KBM-7 (cell line): ENCODE results near the gene ELK1.
"Not testable (repeated sequence)": the region's sequence is repeated elsewhere in the genome, so short reads cannot be mapped to it uniquely, and the experiment has no call there.

Experiments used
- DNase-seq: peaks from one replicate; pipeline ENCODE4 v3.0.0-alpha.2; 2015
- in situ Hi-C: fragments of 300-500 bp; cut with MboI; formaldehyde crosslinking; loops from 2 replicates; pipeline ENCODE4 v1.14.3; 2020; ENCODE audit warnings: low sequenced_read_pairs, low pct_unique_long_range_greater_than_20kb, mixed read lengths

The ELK1 gene, protein sequence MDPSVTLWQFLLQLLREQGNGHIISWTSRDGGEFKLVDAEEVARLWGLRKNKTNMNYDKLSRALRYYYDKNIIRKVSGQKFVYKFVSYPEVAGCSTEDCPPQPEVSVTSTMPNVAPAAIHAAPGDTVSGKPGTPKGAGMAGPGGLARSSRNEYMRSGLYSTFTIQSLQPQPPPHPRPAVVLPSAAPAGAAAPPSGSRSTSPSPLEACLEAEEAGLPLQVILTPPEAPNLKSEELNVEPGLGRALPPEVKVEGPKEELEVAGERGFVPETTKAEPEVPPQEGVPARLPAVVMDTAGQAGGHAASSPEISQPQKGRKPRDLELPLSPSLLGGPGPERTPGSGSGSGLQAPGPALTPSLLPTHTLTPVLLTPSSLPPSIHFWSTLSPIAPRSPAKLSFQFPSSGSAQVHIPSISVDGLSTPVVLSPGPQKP

DNA sequence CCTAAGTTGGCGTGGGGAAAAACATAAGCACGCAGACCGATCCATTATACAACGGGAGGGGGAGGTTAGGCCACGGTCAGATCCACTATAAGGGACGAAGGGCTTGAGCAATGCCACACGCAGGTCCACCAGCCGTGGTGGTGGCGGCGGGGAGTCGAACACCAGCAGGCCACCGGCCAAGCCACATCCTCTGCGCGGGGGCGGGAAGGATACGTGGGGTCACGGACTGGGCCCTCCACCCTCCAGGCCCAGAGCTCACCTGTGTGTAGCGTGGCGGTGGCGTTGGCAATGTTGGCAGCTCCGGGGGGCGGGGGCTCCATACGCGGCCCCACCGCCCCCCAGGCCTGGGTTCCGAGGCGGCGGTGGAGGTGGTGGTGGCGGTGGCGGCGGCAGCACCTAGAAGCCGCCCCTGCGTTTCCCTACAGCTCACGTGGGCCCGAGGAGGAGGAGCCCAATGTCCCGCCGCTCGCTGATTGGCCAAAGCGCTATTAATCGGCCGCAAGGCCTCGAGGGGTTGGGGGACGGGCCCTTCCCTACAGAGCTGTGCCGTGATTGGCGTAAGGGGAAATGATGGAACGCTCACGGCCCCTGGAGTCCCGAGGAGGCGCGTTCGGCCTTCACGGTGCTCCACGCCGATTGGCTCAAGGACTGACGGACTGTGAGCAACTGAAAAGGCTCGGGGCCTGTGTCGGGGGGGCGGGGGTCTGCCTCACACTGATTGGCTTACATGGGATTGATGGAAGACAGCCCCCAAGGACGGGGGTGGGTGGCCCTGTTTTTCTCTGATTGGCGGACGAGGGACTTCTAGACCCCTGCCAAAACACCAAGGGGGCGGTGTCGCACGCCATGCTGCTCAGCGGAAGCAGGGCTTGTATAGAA, at the start of gene ELK1:
TSS of gene ELK1 (minus strand) at position 400 of the 879 bp plus-strand sequence. CDS start 9,122 bp downstream, outside the sequence.
- in situ Hi-C loops: no loop called here
- DNase-seq: peak; percentile 100

DNA sequence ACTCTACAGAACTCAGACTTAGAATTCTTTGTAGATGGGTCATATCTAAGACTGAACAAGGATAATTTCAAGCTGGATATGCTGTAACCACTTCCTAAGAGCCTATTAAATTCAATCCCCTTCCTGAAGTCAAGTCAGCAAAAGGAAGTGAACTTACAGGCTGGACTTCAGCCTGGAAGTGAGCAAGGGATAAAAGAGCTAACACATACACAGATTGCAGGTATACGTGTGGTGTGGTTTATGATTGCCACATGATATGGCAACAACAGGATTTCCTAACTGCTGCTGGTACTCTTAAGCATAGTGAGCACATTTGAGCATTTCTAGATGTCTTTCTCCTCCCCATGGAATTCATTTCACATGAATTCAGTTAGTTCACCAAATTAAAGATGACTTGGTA, 46.8 kb upstream of the ELK1 start:
- no peak for DNase-seq
- in situ Hi-C loops: no loop called here

DNA sequence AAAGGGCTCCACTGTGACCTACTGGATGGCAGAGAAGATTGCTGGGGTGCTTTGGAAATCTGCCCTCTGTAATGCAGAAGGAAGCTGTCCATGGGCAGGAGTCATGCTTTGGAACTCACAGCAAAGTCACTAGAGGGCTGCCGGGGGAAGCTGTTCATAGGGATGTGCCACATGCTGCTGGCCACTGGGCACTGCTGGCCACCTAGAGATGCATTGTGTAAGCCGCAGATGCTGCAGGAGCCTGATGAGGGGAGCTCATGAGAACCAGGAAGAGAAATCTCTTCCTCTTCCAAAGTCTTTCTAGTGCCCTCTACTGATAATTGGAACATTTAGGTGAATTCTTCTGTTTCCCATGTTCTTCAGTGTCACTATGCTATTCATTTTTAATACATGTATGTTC, 39.8 kb upstream of the ELK1 start:
- in situ Hi-C loops: no loop called here
- DNase-seq: no peak

DNA sequence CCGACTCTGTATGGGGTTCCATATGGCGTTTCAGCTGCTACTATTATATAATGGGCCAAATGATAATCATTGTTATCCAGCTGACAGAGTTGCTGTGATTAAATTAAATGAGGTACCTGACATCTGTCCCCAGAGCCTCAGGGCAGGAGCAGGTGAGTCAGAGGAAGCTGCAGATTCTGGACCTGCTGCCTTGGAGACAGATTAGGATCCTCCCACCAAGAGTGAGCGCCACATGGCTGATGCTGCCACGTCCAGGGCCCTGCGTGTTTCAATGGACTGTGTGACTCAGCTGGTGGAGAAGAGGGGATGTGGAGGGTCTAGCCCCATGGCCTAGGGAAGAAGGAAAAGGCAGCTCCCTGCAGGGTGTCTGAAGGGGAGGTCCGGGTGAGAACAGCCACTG, 36.9 kb upstream of the ELK1 start:
- DNase-seq: no peak
- in situ Hi-C loops: no loop called here

DNA sequence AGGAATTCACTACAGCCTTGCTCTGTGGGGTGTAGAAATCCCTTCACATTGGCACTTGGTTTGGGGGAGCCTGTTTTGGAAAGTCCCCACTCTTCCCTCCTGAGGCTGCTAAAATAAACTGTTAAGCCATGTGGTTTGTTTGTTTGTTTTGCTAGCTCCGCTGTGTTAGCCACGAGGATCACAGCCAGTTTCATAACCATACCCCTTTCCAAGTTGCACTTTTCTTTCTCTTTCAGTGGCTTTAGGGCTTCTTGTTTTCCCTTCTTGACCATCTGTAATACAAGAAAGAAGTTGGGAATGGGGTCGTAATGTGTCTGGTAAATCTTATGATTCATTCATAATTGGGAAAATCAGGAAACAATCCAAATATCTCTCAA, 33.5 kb upstream of the ELK1 start:
- in situ Hi-C loops: no loop called here
- no peak for DNase-seq

DNA sequence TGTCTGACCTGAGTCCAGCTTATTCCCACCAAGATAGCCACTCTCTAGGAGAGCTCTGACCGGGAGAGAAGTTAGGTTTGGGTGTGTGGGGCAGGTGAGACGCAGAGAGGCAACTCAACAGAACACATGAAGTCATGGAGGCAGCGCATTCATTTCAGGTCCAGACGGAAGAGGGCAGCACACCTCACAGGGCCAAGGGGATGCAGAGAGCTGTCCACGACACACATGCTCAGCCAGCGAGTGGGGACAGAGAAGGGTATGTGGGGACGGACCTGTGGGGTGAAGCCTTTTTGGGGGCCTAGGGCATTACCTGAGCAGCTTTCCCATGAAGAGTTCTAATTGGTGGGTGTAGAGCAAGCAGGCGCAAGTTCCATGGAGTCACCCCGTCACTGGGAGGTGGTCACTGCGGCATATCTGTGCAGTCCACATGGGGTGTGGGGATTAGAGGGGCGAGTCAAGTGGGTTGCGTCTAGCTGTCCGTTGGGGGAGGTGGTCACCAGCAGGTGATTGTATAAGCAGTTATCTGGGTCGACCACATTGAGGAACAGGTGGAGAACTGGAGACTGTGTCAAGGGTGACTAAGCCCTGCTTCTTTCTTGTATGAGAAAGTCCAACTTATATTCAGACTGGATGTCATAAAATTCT, 32.9 kb upstream of the ELK1 start:
- no peak for DNase-seq
- in situ Hi-C loops: no loop called here

DNA sequence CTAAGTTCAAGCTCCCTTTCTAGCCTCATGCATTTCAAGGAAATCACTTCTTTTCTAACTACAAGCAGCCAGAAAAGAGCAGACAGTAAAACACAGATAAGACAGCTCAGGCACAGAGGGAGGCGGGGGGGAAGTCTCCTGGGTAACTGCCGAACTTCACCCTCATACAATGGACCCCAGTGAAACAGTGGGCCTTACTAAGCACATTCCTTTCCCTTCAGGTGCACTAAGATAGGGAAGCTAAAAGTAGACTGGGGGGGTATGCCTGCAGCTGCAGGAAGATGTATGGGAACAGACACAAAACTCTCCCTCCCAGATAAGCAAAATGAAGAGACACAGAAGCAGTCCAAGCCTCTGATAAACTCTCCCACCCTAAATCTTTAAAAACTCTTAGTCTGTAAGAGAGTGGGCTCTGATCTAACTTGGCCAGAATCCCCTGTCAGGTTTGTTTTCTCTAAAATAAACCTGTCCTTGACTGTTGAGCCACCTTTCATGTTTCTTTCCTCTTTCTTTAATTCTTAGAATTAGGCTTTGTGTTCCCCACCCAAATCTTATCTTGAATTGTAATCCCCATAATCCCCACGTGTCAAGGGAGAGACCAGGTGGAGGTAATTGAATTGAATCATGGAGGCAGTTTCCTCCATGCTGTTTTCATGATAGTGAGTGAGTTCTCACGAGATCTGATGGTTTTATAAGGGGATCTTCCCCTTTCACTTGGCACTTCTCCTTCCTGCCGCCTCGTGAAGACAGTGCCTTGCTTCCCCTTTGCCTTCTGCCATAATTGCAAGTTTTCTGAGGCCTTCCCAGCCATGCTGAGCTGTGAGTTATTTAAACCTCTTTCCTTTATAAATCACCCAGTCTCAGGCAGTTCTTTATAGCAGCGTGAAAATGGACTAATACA, 25.8 kb upstream of the ELK1 start:
- peak; percentile 83 for DNase-seq
- in situ Hi-C loops: not testable (repeated sequence)

DNA sequence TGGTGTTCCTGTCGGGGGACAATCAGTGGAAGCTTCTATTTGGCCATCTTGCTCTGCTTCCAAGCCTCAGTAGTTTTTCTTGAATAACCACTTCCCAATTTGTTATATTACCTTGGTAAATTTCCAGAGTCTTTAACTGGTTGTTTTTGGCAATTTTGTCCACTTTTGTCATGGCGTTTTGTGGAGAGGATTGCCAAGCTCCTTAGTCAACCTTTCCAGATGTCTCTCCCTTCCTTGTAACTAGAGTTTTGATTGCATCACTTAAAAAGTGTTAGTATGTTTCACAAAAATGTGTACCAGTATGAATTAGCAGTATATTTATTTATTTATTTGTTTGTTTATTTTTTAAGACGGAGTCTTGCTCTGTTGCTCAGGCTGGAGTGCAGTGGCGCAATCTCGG, 24.4 kb upstream of the ELK1 start:
- no peak for DNase-seq
- in situ Hi-C loops: no loop called here

DNA sequence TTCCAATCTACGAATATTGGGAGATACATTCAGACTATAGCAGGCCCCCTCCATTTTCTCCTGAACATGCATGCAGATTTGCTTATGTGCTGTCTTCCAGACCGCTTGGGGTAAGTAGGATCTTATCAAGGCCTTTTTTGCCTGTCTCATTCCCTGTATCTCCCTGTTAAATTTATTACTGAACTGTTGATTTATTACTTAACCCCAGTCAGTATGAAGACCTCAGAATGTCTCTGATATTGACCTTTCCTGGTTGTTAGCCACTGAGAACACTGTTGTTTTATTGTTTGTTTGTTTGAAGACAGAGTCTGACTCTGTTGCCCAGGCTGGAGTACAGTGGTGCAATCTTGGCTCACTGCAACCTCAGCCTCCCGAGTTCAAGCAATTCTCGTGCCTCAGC, 15.4 kb upstream of the ELK1 start:
- DNase-seq, in situ Hi-C loops: not testable (repeated sequence)

DNA sequence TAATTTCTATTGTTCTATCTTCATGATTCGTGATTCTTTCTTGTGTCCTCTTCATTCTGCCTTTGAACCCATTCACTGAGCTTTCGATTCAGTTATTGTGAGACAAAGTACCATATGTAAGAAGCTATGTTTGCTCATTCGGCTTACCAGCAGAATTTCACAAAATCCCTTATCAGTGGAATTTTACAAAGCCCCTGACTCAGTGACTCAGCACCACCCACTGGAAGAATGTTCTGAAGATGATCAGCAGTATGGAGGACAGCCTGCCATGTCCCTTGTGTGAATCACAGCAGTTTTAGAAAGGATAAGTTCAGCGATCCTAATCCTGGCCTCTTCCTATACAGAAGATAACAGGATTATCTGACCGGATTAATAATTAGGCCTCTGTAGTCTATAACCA, 14.4 kb upstream of the ELK1 start:
- in situ Hi-C loops: no loop called here
- no peak for DNase-seq

DNA sequence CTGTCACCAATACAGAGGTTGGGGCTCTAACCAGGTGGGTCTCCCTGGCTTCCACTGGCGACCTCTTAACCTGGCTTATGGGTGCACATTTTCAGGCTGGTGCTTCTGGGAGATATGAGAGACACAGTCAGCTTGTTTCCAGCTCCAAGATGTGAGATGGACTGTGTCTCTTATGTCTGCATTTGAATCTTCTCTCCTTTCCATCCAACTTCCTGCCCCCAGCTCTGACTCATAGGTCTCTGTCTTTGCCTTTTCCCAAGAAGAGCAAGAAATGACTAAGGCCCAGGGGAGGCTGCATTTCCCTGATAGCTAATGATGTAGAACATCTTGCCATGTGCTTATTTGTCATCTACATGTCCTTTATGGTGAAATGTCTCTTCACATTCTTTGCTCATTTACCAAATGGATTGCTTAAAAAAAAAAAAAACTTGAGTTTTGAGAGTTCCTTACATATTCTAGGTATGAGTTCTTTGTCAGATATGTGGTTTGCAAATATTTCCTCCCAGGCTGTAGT, 11.8 kb upstream of the ELK1 start:
- DNase-seq: no peak

DNA sequence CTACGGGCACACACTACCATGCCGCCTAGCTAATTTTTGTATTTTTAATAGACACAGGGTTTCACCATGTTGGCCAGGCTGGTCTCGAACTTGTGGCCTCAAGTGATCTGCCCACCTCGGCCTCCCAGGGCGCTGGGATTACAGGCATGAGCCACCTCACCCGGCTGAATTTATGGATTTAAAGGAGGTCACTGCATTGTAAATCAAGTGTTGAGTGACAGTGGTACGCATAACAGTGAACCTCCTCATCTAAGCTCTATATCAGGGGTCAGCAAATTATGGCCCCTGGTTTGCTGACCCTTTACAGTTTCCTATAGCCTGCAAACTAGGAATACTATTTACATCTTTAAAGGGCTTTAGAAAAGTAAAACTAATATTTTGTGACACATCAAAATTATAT, 11.2 kb upstream of the ELK1 start:
- DNase-seq: no peak
- in situ Hi-C loops: no loop called here

More for the DNA sequence above, 11.8 kb upstream of the ELK1 start:
- in situ Hi-C loops: no loop called here

DNA sequence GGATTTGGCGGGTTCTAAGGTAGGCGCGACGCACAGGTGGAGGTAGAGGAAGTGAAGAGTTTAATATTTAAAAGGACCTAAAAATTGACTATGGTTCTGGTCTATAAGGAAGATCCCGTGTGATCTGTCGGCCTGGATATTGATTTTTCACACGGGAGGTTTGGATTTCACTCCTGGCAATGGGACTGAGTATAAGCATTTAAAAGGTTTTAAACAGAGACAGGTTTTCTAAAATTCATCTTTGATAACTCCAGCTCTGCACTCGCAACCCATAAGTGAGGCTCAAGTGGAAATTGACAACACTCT, 9.0 kb upstream of the ELK1 start:
- no peak for DNase-seq
- in situ Hi-C loops: no loop called here

DNA sequence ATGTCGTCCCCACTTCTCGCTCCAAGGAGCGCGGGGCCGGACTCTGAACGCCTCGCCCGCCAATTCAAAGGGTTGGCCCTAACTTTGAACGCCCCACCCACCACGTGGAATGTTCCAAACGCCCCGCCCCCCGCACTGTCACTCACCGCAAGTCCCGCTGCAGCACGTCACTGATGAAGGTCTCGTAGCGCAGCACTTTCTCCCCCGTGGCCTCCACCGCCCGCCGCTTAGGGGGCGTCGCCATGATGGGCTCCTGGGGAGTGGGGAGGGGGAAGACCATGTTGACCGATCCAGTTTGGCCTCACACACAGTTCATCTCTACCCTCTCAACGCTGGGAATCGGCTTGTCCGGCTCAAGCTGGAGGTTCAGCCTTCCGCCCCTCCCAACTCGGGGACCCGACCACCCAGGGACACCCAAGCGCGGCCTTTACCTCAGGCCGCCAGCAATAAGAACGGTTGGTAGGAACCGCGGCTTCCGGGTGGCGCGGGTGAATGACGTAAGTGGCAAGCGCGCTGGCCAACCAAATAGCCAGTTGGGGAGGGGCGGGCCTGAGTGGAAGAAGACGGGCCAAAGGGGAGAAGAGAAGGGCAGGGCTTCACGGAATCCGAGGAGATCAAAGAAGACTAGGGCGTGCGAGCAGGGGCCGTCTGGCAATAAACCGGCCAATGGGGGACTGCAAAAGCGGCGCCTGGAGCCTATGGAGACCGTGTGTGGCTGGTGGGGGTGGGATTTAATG, 8.5 kb upstream of the ELK1 start, which contains the start of gene UXT:
TSS of gene UXT (minus strand) at position 497 of the 737 bp plus-strand sequence. CDS start at position 244, 253 bp downstream.
- in situ Hi-C loops: no loop called here
- DNase-seq: peak; percentile 98

DNA sequence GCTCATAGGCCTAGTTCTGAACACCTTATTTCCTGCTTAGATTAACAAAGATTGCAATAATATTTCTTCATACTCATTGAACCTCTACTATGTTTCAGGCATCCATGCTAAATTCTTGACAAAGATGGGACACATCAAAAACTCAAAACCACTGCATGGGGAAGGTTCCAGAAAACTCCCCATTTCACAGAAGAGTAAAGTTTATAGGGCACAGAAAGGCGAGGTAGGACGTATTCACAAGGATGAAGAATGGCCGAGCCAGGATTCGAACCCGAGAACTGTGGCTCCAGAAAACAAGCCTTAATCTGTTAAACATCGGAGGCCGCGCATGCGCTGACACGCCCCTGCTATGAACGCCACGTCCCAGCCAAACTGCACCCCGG, 7.9 kb upstream of the ELK1 start:
- no peak for DNase-seq
- in situ Hi-C loops: no loop called here

DNA sequence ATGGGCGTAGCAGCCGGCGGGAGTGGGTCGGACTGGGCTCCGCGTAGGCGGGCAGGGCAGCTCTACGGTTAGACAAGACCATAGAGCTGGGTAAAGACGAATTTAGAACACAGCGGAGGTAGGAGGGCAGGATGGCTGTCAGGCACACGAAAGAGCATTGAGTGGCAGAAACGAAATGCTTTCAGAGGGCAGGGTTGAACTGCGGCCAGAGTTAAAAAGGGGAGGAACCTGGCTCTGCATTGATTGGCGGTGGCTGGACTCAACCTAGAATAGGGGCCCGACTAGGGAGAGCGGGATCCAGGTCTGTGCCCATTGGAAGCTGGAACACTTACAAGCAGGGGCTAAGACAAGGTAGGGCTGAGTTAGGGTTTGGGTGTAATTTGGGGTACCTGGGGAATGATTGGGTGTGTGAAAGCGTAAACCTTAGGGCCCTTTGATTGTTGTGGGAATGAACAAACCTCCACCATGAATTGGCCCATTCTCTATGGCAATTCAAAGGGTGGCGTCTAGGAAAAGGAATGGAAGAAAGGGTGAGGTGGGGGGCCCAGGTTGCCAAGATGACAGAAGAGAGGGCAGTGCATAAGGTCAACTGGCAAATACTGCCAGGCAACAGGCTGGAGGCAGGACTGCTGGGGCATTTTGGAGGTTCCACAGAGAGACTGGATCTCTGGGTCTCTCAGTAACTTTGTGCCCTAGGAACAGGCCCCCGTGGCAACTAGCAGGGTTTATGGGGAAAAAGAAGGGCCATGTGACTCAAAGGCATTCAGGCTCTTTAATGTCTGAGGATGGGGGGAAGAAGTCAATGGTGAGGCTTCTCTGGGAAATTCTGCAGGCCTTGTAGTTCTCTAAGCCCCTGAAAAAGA, 911 bp upstream of the ELK1 start:
- DNase-seq: no peak
- in situ Hi-C loops: no loop called here

DNA sequence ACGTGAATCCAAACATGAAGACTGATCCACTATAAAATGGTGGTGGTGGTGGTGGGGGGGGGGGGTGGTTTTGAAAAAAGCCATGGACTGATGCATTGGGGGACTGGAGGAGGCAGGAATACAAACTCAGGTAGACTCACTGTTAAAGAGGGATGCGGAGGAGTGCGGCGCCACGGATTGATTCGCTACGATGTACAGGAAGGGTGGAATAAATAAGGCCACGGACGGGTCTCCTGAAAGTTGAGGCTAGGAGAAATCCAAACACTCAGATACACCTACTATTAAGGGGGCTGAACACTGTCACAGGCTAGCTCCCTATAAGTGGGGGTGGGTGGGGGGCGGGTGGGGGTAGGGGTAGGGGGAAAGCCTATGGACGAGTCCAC, 591 bp downstream of the ELK1 start:
- DNase-seq: no peak
- in situ Hi-C loops: loop anchor here (10.0 kb wide), 1 partner anchor 85 kb away; the partner anchor contains the start of gene ARAF
